Activated CD8-positive, alpha-beta memory T cell treated with anti-CD3 and anti-CD28 coated beads, Interleukin-2, amount 10 ng/mL, durations not matched to agents 7 days and 5 days (primary cell): Measurements from ENCODE around the gene QRFPR. TPM values are rescaled to one million over a fixed set of nuclear protein-coding genes. Genes with fewer than 3 reads are reported as not detected.
A peak's percentile ranks its signal among the peaks of the same experiment; 100 is the strongest.
"Not testable (repeated sequence)": the region's sequence is repeated elsewhere in the genome, so short reads cannot be mapped to it uniquely, and the experiment has no call there.

Source experiments
- ATAC-seq: fragments of 150-1000 bp; cut with Tn5 transposase; one replicate; pipeline ENCODE4 v1.10.0; 2021; ENCODE audit warnings: moderate library complexity
- CTCF ChIA-PET: fragments of 350-600 bp; sonication (Branson Sonifier 250); formaldehyde crosslinking; loops from one replicate; lab custom pipeline; 2021; ENCODE audit warnings: antibody characterized with exemption; lab: Charles Lee
- DNase-seq: peaks from one replicate; pipeline ENCODE4 v3.0.0-alpha.2; 2020
- H3K27ac Mint-ChIP-seq: one replicate; pipeline ENCODE4 v1.8.0; 2021; ENCODE audit warnings: mild to moderate bottlenecking, mixed read lengths
- H3K27me3 Mint-ChIP-seq: one replicate; pipeline ENCODE4 v1.8.0; 2021; ENCODE audit warnings: mixed read lengths
- H3K36me3 Mint-ChIP-seq: one replicate; pipeline ENCODE4 v1.8.0; 2021; ENCODE audit warnings: mild to moderate bottlenecking, mixed read lengths
- H3K4me1 Mint-ChIP-seq: one replicate; pipeline ENCODE4 v1.8.0; 2021; ENCODE audit warnings: mixed read lengths
- H3K4me3 Mint-ChIP-seq: one replicate; pipeline ENCODE4 v1.8.0; 2021; ENCODE audit warnings: mild to moderate bottlenecking, moderate library complexity, mixed read lengths
- H3K9me3 Mint-ChIP-seq: one replicate; pipeline ENCODE4 v1.8.0; 2022; ENCODE audit warnings: low read depth, mixed read lengths
- total RNA-seq, 2 experiments: library from RNA; stranded (reverse); gene quantifications; one replicate each; pipeline ENCODE4 v1.2.3, GENCODE V29; 2021

The QRFPR gene
- not detected for total RNA-seq

DNA sequence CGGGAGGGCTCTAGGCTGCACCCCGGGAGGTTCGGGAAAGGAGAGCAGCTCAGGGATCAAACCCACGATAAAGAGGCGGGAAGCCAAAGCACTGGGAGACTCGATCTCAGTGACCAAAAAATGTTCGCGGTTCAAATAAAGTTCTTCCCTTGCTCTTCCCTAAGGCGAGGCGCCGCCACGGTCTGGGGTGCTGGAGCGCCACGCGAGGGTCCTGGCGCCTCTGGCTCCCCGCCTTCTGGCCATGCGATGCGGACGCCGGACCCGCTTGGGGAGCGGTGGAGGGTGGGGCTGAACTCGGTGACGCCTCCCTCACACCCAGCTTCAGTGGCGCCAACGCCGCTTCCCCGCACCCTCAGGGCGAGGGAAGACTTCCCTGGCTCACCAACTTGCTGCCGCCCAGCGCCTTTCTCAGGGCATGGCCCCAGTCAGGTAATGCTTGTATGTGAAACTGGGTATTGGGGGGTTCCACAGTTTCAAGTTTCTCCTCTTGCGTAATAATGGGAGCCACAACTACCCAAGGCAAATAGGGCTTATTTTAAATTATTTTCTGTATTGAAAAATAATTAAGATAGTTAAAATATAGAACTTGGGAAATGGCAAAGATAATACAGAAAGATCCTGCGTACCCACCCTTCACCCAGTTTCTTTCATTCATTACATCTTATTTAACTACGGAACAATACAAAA lies at the start of gene QRFPR:
TSS of gene QRFPR (minus strand) at position 243 of the 687 bp plus-strand sequence. CDS start 371 bp downstream, outside the sequence.
- peak within 1 kb of the TSS; percentile 61 for H3K4me3 Mint-ChIP-seq
- peaks cover 76% of the 10 kb centered on the region for H3K27me3 Mint-ChIP-seq
- H3K27ac Mint-ChIP-seq = no peak within 1 kb of the TSS
- H3K36me3 Mint-ChIP-seq = no peaks in the 10 kb centered on the region
- DNase-seq (no peak), ATAC-seq (peak; percentile 46)
- CTCF ChIA-PET = interaction anchor here (2.0 kb wide), 1 partner anchor 11 kb away, joined by 11 read pairs; no protein-coding TSS in a partner anchor
- no peaks in the 10 kb centered on the region for H3K9me3 Mint-ChIP-seq
- peaks cover 7% of the 10 kb centered on the region for H3K4me1 Mint-ChIP-seq

DNA sequence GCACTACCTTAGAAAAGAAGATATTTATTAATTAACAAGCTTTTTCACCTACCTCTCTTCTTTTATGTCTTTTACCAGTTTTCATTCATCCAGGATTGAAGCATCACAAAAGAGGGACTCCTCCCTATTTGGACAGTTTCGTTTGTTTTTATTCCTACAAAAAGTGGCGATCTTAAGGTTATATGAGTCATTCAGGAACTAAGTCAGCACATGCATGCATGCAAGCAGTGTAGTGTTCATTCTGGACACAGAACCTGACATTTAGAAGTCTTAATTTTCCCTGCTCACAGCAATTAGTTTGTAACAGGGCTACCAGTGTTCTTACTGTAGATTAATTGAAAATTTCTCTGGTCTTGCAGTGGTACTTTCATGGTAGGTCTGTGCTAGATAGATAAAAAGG lies 47.9 kb upstream of the QRFPR start:
- Mint-ChIP-seq H3K27ac (no peak overlapping the region), H3K36me3 (no peaks in the 10 kb centered on the region)
- CTCF ChIA-PET = no interaction called here

DNA sequence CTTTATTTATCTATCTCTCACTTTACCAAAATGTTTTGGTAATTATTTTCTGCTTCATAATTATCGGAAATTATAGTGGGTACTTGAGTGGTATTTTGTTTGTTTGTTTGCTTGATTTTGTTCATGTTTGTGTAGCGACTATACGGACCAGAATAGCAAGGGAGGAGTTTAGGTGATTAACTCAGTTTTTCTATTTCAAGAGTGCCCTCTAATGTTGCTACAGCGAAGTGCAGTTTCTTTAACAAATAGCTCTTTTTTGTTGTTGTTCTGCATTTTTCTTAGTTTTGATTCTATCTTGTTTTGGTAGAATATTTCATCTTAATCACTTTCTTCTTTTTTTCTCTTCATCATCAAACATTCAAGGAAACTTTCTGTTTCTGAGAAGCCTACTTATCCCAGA lies 40.8 kb upstream of the QRFPR start:
- CTCF ChIA-PET = interaction anchor here (0.6 to 1.0 kb wide), 3 partner anchors 40 to 148 kb away, joined by 3 read pairs; no protein-coding TSS in a partner anchor
- Mint-ChIP-seq H3K36me3 (no peaks in the 10 kb centered on the region), H3K4me3 (no peak overlapping the region), H3K9me3 (no peaks in the 10 kb centered on the region), H3K4me1 (no peaks in the 10 kb centered on the region), H3K27ac (no peak overlapping the region), H3K27me3 (peaks cover 37% of the 10 kb centered on the region)
- no peak for ATAC-seq
- no peak for DNase-seq

More for the DNA sequence above, 47.9 kb upstream of the QRFPR start:
- H3K4me1 Mint-ChIP-seq = no peaks in the 10 kb centered on the region
- no peaks in the 10 kb centered on the region for H3K9me3 Mint-ChIP-seq
- H3K27me3 Mint-ChIP-seq = peaks cover 32% of the 10 kb centered on the region
- DNase-seq = no peak
- no peak for ATAC-seq
- no peak overlapping the region for H3K4me3 Mint-ChIP-seq

DNA sequence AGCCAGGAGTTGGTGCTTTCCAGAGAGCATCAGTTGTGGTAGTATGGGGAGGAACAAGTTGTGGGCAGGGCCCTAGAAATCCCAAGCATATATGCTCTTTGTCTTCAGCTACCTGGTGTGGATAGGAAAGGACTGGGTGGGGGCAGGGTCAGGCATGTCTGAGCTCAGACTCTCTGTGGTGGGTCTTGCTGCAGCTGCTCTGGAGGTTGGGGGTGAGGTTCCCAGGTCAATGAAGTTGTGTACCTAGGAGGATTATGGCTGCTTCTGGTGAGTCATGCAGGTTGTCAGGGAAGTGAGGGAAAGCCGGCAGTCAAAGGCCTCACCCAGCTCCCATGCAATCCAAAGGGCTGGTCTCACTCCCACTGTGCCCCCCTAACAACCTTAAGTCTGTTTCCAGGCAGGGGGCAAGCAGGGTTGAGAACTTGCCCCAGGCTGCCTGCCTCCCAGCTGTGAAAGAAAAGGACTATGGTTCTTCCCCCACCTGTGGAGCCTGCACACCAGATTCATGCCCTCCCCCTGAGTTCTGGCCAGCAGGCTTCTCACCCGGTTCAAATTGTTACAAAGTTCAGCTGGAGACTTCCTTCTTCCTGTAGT lies 30.4 kb upstream of the QRFPR start:
- DNase-seq = no peak
- peaks cover 24% of the 10 kb centered on the region for H3K27me3 Mint-ChIP-seq
- H3K4me3 Mint-ChIP-seq = no peak overlapping the region
- ATAC-seq = no peak
- H3K9me3 Mint-ChIP-seq = no peaks in the 10 kb centered on the region
- CTCF ChIA-PET = no interaction called here
- H3K4me1 Mint-ChIP-seq = peaks cover 4% of the 10 kb centered on the region
- no peaks in the 10 kb centered on the region for H3K36me3 Mint-ChIP-seq
- H3K27ac Mint-ChIP-seq = no peak overlapping the region

DNA sequence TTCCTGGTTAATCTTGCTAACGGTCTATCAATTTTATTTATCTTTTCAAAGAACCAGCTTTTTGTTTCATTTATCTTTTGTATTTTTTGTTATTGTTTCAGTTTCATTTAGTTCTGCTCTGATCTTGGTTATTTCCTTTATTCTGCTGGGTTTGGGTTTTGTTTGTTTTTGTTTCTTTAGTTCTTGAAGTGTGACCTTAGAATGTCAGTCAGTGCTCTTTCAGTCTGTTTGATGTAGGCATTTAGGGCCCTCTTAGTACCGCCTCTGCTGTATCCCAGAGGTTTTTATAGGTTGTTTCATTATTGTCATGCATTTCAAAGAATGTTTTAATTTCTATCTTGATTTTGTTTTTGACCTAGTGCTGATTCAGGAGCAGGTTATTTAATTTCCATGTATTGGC lies 27.7 kb upstream of the QRFPR start:
- Mint-ChIP-seq H3K4me3 (peak overlapping the region; percentile 35), H3K27me3 (peaks cover 21% of the 10 kb centered on the region)
- DNase-seq, CTCF ChIA-PET, H3K27ac Mint-ChIP-seq, H3K36me3 Mint-ChIP-seq, H3K4me1 Mint-ChIP-seq, ATAC-seq, H3K9me3 Mint-ChIP-seq: not testable (repeated sequence)

DNA sequence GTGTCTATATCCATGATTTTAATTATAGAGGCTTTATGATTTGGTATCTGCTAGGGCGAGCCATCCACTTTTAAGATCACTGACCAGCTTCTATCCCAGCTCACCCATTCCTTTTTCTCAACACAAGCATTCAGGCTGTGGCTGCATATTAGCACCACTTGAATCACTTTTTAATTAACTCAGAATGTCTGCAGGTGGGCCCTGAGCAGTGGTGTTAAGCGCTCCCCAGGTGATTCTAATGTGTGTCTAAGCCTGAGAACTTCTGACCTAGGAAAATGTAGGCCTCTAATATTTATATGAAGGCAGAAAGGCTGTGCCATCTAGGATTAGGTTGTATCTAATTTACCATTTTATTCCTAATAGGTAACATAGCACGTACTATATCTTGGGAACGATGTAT lies 19.8 kb upstream of the QRFPR start:
- ATAC-seq = no peak
- no peak overlapping the region for H3K27ac Mint-ChIP-seq
- H3K4me1 Mint-ChIP-seq = no peaks in the 10 kb centered on the region
- peaks cover 13% of the 10 kb centered on the region for H3K27me3 Mint-ChIP-seq
- CTCF ChIA-PET = no interaction called here
- H3K9me3 Mint-ChIP-seq = no peaks in the 10 kb centered on the region
- H3K36me3 Mint-ChIP-seq = no peaks in the 10 kb centered on the region
- no peak overlapping the region for H3K4me3 Mint-ChIP-seq
- no peak for DNase-seq

DNA sequence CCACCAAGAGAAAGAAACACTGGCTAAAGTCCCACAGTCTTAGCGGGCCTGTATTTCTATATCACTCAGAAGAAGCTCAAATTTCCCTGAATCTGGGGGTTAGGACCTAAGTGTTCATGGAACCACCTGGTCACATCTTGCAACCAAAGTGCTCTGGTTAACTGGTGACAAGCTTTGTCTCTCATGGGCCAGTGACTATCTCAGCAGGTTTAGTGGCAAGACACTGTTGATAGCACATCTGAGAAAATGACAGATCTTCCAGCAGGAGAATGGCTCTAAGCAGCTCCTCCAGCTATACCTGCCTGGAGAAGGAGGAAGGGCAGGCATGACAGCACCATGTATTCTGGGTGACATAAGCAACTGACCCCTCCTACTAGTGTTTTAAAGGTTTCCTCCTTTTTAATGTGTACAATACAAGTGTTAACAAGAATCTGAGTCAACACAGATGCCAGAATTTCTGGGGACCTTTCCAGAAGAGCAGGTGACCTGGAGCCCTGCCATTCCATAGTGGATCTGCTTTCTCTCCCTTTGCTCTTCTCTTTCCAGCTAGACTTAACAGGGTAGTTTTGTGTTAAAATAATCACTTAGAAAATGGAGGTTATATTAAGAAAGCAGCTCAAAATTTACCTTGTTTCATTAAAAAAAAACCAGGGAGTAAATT lies 17.3 kb upstream of the QRFPR start:
- CTCF ChIA-PET = interaction anchor here (0.8 kb wide), 1 partner anchor 25 kb away, joined by 4 read pairs; no protein-coding TSS in a partner anchor
- peaks cover 9% of the 10 kb centered on the region for H3K27me3 Mint-ChIP-seq
- H3K4me3 Mint-ChIP-seq = no peak overlapping the region
- no peaks in the 10 kb centered on the region for H3K36me3 Mint-ChIP-seq
- H3K9me3 Mint-ChIP-seq = no peaks in the 10 kb centered on the region
- no peak overlapping the region for H3K27ac Mint-ChIP-seq
- DNase-seq (no peak), ATAC-seq (no peak)
- no peaks in the 10 kb centered on the region for H3K4me1 Mint-ChIP-seq

DNA sequence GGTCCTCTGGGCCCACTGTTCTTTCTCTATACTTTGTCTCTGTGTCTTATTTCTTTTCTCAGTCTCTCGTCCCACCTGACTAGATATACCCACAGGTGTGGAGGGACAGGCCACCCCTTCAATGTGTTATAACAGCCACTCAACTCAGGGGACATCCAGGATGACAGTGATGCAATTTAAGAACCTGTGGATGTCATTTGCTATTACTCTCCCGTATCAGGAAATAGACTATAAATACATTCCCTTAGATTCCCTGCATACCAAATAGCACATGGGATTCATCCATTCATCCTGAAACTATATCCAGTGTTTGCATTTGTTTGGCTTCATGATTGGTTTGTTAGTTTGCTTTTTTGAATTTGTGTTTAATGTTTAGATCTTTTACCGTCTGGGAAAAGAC lies 16.6 kb upstream of the QRFPR start:
- CTCF ChIA-PET = no interaction called here
- Mint-ChIP-seq H3K4me3 (no peak overlapping the region), H3K27me3 (peaks cover 6% of the 10 kb centered on the region), H3K36me3 (no peaks in the 10 kb centered on the region), H3K9me3 (no peaks in the 10 kb centered on the region), H3K4me1 (no peaks in the 10 kb centered on the region), H3K27ac (no peak overlapping the region)
- no peak for DNase-seq
- ATAC-seq = no peak

DNA sequence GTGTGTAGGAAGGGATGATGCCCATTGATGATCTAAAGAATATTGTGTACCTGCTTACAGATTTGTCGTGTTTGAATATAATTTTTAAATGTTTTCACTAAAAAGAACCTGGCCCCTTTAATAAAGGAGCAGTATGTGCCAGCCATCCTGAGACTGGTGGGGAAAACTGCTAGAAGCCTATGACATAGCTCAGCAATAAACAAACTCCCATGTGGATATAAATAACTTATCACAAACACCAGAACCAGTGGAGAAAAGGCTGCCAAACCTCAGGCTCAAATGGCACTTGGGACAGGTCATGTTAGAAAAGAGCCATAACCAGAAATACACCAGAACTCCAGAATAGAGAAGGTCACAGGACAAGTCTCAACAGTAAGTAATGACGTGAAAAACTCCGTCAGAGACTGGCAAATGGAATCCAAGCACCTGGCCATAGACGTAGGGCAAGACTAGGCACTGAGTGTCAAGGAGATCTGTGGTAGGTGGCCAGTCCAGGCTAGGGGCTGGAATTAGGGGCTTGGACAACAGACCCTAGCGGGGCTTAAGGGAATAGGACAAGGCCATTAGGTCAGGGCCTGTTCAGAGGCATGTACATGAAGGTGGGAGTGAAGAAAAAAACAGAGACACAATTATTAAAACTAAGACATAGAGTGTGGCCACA lies 11.7 kb upstream of the QRFPR start:
- DNase-seq = no peak
- Mint-ChIP-seq H3K9me3 (no peaks in the 10 kb centered on the region), H3K36me3 (no peaks in the 10 kb centered on the region), H3K4me3 (no peak overlapping the region), H3K4me1 (no peaks in the 10 kb centered on the region), H3K27me3 (peaks cover 26% of the 10 kb centered on the region), H3K27ac (no peak overlapping the region)
- CTCF ChIA-PET = no interaction called here
- ATAC-seq = no peak

DNA sequence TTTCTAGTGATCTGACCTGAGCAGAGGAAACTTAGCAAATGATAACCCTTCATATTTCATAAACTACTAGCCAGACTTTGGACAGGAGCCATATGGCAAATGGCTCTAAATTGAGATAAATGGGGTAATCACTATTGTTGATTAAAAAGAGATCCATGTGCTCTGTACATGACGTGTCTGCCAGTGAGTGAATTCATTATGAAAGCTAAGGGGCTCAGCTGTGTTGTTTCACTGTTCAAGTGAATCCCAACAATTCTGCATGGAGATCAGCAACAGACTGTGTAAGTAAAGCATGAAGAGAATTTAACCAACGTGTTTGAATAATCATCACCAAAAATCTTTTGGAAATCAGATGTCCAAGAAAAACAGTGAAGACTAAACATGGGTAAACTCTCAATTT lies 9.5 kb upstream of the QRFPR start:
- Mint-ChIP-seq H3K4me1 (no peaks in the 10 kb centered on the region), H3K27me3 (peaks cover 40% of the 10 kb centered on the region)
- CTCF ChIA-PET = no interaction called here

DNA sequence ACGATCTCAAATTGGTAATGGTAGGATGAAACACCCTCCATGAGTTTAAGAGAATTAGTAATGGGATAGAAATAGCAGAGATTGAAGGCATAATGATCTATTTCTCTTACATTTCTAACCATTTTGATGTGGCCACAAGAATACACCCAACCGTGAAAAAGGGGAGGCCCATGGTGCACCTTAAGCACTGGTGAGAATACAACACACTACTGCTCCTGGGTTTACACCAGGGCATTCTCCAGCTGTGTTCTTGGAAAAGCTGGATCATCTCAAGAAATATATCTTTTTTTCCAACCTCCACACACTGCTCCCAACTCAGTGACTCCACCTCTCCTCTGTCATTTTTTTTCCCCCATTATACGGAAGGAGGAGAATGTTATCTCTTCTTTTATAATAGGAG lies 1.5 kb downstream of the QRFPR start:
- CTCF ChIA-PET = no interaction called here
- DNase-seq (no peak), ATAC-seq (no peak)
- Mint-ChIP-seq H3K36me3 (no peaks in the 10 kb centered on the region), H3K4me3 (no peak overlapping the region), H3K27me3 (peaks cover 78% of the 10 kb centered on the region), H3K4me1 (peaks cover 7% of the 10 kb centered on the region), H3K27ac (no peak overlapping the region), H3K9me3 (no peaks in the 10 kb centered on the region)

More for the DNA sequence above, 9.5 kb upstream of the QRFPR start:
- Mint-ChIP-seq H3K9me3 (no peaks in the 10 kb centered on the region), H3K36me3 (no peaks in the 10 kb centered on the region), H3K4me3 (no peak overlapping the region), H3K27ac (no peak overlapping the region)
- ATAC-seq (no peak), DNase-seq (no peak)

DNA sequence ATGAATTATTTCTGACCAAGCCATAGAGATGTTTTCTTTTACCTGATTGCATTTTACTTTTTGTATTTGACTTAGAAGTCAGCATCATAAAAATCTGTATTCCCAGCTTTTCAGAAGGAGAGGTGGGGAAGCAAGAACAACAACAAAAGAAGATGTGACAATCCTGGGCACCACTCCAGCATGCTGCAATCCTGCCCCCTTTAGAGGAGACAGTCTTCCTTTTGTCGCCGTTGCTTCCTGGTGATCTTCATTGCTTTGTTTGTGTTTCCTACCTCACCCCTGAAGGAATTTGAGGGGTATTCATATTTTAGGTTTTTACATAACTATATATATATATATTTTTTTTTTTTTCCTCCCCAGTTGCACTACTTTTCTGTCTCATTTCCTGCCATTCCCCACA lies 3.7 kb downstream of the QRFPR start:
- H3K27ac Mint-ChIP-seq = no peak overlapping the region
- DNase-seq (no peak), ATAC-seq (no peak)
- H3K27me3 Mint-ChIP-seq = peaks cover 70% of the 10 kb centered on the region
- CTCF ChIA-PET = no interaction called here
- H3K9me3 Mint-ChIP-seq = no peaks in the 10 kb centered on the region
- no peaks in the 10 kb centered on the region for H3K36me3 Mint-ChIP-seq
- peaks cover 7% of the 10 kb centered on the region for H3K4me1 Mint-ChIP-seq
- no peak overlapping the region for H3K4me3 Mint-ChIP-seq

DNA sequence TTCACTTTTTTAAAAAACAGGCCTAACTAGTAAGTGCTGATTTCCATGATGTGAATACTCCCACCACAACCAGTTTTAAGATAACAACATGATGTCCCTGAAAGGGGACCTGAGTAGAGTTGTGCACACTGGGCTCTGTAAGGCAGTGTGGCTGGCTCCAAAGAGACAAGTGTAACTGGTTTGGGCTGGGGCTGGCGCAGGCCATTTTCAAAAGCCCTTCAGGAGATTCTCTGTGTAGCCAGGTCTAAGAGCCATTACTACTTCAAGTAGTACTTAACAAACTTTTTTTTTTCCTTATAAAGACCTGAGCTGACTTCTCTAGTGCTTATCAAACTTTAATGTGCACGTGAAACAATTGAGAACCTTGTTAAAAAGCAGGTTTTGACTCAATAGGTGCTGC lies 4.3 kb downstream of the QRFPR start:
- H3K9me3 Mint-ChIP-seq = no peaks in the 10 kb centered on the region
- DNase-seq (no peak), ATAC-seq (no peak)
- peaks cover 7% of the 10 kb centered on the region for H3K4me1 Mint-ChIP-seq
- CTCF ChIA-PET = no interaction called here
- peaks cover 70% of the 10 kb centered on the region for H3K27me3 Mint-ChIP-seq
- H3K27ac Mint-ChIP-seq = no peak overlapping the region
- no peak overlapping the region for H3K4me3 Mint-ChIP-seq
- no peaks in the 10 kb centered on the region for H3K36me3 Mint-ChIP-seq
